H9 (cell line): Measurements from ENCODE around the gene CAMTA1. TPM values are rescaled to one million over a fixed set of nuclear protein-coding genes. Genes with fewer than 3 reads are reported as not detected.

Experiments
- DNase-seq: peaks from one replicate; pipeline ENCODE4 v3.0.0-alpha.2; 2017
- H2AFZ ChIP-seq: one replicate; pipeline ENCODE4 v1.6.1; 2013; ENCODE audit warnings: mild to moderate bottlenecking, low read length, control low read depth, moderate library complexity
- H2AK5ac ChIP-seq: 2 replicates; pipeline ENCODE4 v1.6.1; 2013; ENCODE audit warnings: low read length, control low read depth, mixed read lengths; ENCODE audit not compliant: insufficient read length
- H2BK120ac ChIP-seq: one replicate; pipeline ENCODE4 v1.6.1; 2013; ENCODE audit warnings: low read depth, mild to moderate bottlenecking, low read length, control low read depth, inconsistent platforms; ENCODE audit not compliant: poor library complexity, severe bottlenecking
- H2BK12ac ChIP-seq: 2 replicates; pipeline ENCODE4 v1.6.1; 2013; ENCODE audit warnings: low read length, control low read depth, mixed read lengths, low read depth; ENCODE audit not compliant: insufficient read length
- H2BK15ac ChIP-seq: 2 replicates; pipeline ENCODE4 v1.6.1; 2013; ENCODE audit warnings: low read depth, low read length, control low read depth
- H2BK20ac ChIP-seq: one replicate; pipeline ENCODE4 v1.6.1; 2013; ENCODE audit warnings: low read depth, mild to moderate bottlenecking, low read length, control low read depth, inconsistent platforms; ENCODE audit not compliant: poor library complexity, severe bottlenecking
- H2BK5ac ChIP-seq: 2 replicates; pipeline ENCODE4 v1.6.1; 2013; ENCODE audit warnings: low read length, control low read depth, mixed read lengths; ENCODE audit not compliant: insufficient read length
- H3K14ac ChIP-seq: 2 replicates; pipeline ENCODE4 v1.6.1; 2013; ENCODE audit warnings: low read length, control low read depth; ENCODE audit not compliant: insufficient read depth
- H3K18ac ChIP-seq: 2 replicates; pipeline ENCODE4 v1.6.1; 2013; ENCODE audit warnings: low read depth, mild to moderate bottlenecking, mixed read lengths, low read length, control low read depth; ENCODE audit not compliant: insufficient read length
- H3K23ac ChIP-seq: 2 replicates; pipeline ENCODE4 v1.6.1; 2013; ENCODE audit warnings: low read length, control low read depth, mixed read lengths, low read depth; ENCODE audit not compliant: insufficient read length
- H3K23me2 ChIP-seq: 2 replicates; pipeline ENCODE4 v1.6.1; 2013; ENCODE audit warnings: low read depth, mild to moderate bottlenecking, mixed read lengths, low read length, control low read depth; ENCODE audit not compliant: insufficient read length, poor library complexity, severe bottlenecking
- H3K27ac ChIP-seq: 2 replicates; pipeline ENCODE4 v1.5.1; 2013; ENCODE audit warnings: low read length, control low read depth, mixed read lengths, low read depth; ENCODE audit not compliant: insufficient read length
- H3K27me3 ChIP-seq: 2 replicates; pipeline ENCODE4 v1.6.1; 2013; ENCODE audit warnings: low read length, control low read depth, inconsistent platforms; ENCODE audit not compliant: insufficient read depth
- H3K4ac ChIP-seq: 2 replicates; pipeline ENCODE4 v1.6.1; 2013; ENCODE audit warnings: low read depth, mild to moderate bottlenecking, control low read depth, inconsistent platforms, low read length, moderate library complexity
- H3K4me1 ChIP-seq: 2 replicates; pipeline ENCODE4 v1.6.1; 2013; ENCODE audit warnings: low read length, control low read depth, inconsistent platforms; ENCODE audit not compliant: insufficient read depth
- H3K4me2 ChIP-seq: 2 replicates; pipeline ENCODE4 v1.6.1; 2013; ENCODE audit warnings: low read length, control low read depth, mixed read lengths; ENCODE audit not compliant: insufficient read length, insufficient read depth
- H3K56ac ChIP-seq: 2 replicates; pipeline ENCODE4 v1.6.1; 2013; ENCODE audit warnings: low read depth, mild to moderate bottlenecking, mixed read lengths, low read length, control low read depth; ENCODE audit not compliant: insufficient read length
- H3K79me1 ChIP-seq: 2 replicates; pipeline ENCODE4 v1.6.1; 2013; ENCODE audit warnings: low read depth, mild to moderate bottlenecking, moderate library complexity, low read length, control low read depth, inconsistent platforms; ENCODE audit not compliant: insufficient read depth, poor library complexity, severe bottlenecking
- H3K79me2 ChIP-seq: 2 replicates; pipeline ENCODE4 v1.6.1; 2013; ENCODE audit warnings: low read length, control low read depth, inconsistent platforms; ENCODE audit not compliant: insufficient read depth
- H3K9ac ChIP-seq: 2 replicates; pipeline ENCODE4 v1.6.1; 2013; ENCODE audit warnings: low read length, control low read depth, mixed read lengths; ENCODE audit not compliant: insufficient read length; ENCODE audit errors: extremely low read depth
- H3K9me3 ChIP-seq: one replicate; pipeline ENCODE4 v1.6.1; 2013; ENCODE audit warnings: low read depth, low read length, inconsistent platforms; ENCODE audit not compliant: control insufficient read depth
- H3T11ph ChIP-seq: one replicate; pipeline ENCODE4 v1.6.1; 2013; ENCODE audit warnings: mild to moderate bottlenecking, low read length, control low read depth, inconsistent platforms
- H4K20me1 ChIP-seq: one replicate; pipeline ENCODE4 v1.6.1; 2013; ENCODE audit not compliant: control insufficient read depth, insufficient read length, insufficient read depth
- H4K5ac ChIP-seq: 2 replicates; pipeline ENCODE4 v1.6.1; 2013; ENCODE audit warnings: low read depth, mild to moderate bottlenecking, mixed read lengths, low read length, control low read depth; ENCODE audit not compliant: insufficient read length
- H4K8ac ChIP-seq: replicated peaks from 2 replicates; pipeline ENCODE4 v1.6.1; 2013; ENCODE audit warnings: low read length, control low read depth, mixed read lengths, low read depth; ENCODE audit not compliant: insufficient read length
- H4K91ac ChIP-seq: 2 replicates; pipeline ENCODE4 v1.6.1; 2013; ENCODE audit warnings: low read depth, mild to moderate bottlenecking, moderate library complexity, mixed read lengths, low read length, control low read depth; ENCODE audit not compliant: insufficient read length
- H3K27ac Mint-ChIP-seq, 3 experiments: 2 replicates in 2 of 3; 3 replicates in 1 of 3; pipeline ENCODE4 v1.8.0; 2020 to 2021; ENCODE audit warnings: mixed read lengths in 3 of 3, mild to moderate bottlenecking in 1 of 3, moderate library complexity in 1 of 3
- H3K27me3 Mint-ChIP-seq: 2 replicates; pipeline ENCODE4 v1.8.0; 2021; ENCODE audit warnings: low read depth, mild to moderate bottlenecking, moderate library complexity, mixed read lengths
- H3K36me3 Mint-ChIP-seq, 3 experiments: 2 replicates in 2 of 3; 3 replicates in 1 of 3; pipeline ENCODE4 v1.8.0; 2020 to 2021; ENCODE audit warnings: low read depth in 3 of 3, mixed read lengths in 3 of 3; ENCODE audit not compliant: insufficient read depth in 1 of 3
- H3K4me1 Mint-ChIP-seq, 2 experiments: 2 replicates each; pipeline ENCODE4 v1.8.0; 2020; ENCODE audit warnings: mixed read lengths in 2 of 2
- H3K4me3 Mint-ChIP-seq, 2 experiments: 2 replicates in 1 of 2; 3 replicates in 1 of 2; pipeline ENCODE4 v1.8.0; 2020 to 2021; ENCODE audit warnings: mild to moderate bottlenecking in 2 of 2, mixed read lengths in 2 of 2, moderate library complexity in 1 of 2
- H3K9me3 Mint-ChIP-seq, 2 experiments: 2 replicates in 1 of 2; 3 replicates in 1 of 2; pipeline ENCODE4 v1.8.0; 2020; ENCODE audit warnings: mild to moderate bottlenecking in 2 of 2, mixed read lengths in 2 of 2, moderate library complexity in 1 of 2
- total RNA-seq: library from RNA; stranded (reverse); gene quantifications from 2 replicates; pipeline ENCODE4 v1.2.1, GENCODE V29; 2021
- TF ChIP-seq, protein P1 (sequence below): fragments of 200-600 bp; sonication (generic); conservative IDR thresholded peaks from 3 replicates; pipeline ENCODE4 v1.8.0; 2021; ENCODE audit warnings: antibody characterized with exemption, mild to moderate bottlenecking

The CAMTA1 gene
- total RNA-seq, 1 experiment from 2014 or later, result 115 TPM

DNA sequence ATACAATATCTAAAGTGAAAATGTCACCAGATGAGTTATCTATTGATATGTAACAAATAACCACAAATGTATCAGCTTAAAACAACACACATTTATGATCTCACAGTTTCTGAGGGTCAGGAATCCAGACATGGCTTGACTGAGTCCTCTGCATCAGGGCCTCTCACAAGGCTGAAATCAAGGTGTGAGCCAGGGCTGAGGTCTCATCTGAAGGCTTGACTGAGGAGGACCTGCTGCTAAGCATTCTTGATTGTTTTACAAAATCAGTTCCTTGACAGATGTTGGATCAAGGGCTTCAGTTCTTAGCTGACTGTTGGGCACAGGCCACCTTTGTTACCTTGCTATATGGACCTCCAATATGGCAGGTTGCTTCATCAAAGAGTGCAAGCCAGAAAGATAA, 483.7 kb downstream of the CAMTA1 start:
- H3K27me3 Mint-ChIP-seq, result peaks cover 2% of the 10 kb centered on the region; the same call in 1 of the 2 replicates
- Histone ChIP-seq H3K23me2 (no peaks in the 10 kb centered on the region), H2BK5ac (no peak overlapping the region), H2BK120ac (no peak overlapping the region), H3K14ac (no peak overlapping the region), H3K18ac (no peak overlapping the region), H2AK5ac (no peak overlapping the region), H3K27me3 (no peaks in the 10 kb centered on the region), H4K20me1 (no peaks in the 10 kb centered on the region), H3K4ac (no peak overlapping the region), H4K91ac (no peak overlapping the region), H3K23ac (no peak overlapping the region), H3K4me1 (no peaks in the 10 kb centered on the region), H3K9ac (no peak overlapping the region), H2AFZ (no peak overlapping the region), H3T11ph (no peak overlapping the region), H3K79me2 (no peaks in the 10 kb centered on the region), H3K56ac (no peak overlapping the region), H3K4me2 (no peak overlapping the region), H4K8ac (no peak overlapping the region), H2BK20ac (no peak overlapping the region), H3K9me3 (no peaks in the 10 kb centered on the region), H4K5ac (no peak overlapping the region), H2BK15ac (no peak overlapping the region), H2BK12ac (no peak overlapping the region), H3K27ac (no peak overlapping the region), H3K79me1 (no peaks in the 10 kb centered on the region)
- H3K36me3 Mint-ChIP-seq, result peaks cover 6 to 12% (median 11%) of the 10 kb centered on the region in 3 experiments; a peak in 6 of 7 replicates
- no peak overlapping the region for H3K27ac Mint-ChIP-seq
- H3K9me3 Mint-ChIP-seq, result peaks cover 17 to 19% of the 10 kb centered on the region in 2 experiments
- peaks cover 0 to 6% of the 10 kb centered on the region in 2 experiments; a peak in 2 of 4 replicates for H3K4me1 Mint-ChIP-seq
- no peak overlapping the region for H3K4me3 Mint-ChIP-seq
- TF ChIP-seq, protein P1, sequence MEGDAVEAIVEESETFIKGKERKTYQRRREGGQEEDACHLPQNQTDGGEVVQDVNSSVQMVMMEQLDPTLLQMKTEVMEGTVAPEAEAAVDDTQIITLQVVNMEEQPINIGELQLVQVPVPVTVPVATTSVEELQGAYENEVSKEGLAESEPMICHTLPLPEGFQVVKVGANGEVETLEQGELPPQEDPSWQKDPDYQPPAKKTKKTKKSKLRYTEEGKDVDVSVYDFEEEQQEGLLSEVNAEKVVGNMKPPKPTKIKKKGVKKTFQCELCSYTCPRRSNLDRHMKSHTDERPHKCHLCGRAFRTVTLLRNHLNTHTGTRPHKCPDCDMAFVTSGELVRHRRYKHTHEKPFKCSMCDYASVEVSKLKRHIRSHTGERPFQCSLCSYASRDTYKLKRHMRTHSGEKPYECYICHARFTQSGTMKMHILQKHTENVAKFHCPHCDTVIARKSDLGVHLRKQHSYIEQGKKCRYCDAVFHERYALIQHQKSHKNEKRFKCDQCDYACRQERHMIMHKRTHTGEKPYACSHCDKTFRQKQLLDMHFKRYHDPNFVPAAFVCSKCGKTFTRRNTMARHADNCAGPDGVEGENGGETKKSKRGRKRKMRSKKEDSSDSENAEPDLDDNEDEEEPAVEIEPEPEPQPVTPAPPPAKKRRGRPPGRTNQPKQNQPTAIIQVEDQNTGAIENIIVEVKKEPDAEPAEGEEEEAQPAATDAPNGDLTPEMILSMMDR, result no peak
- DNase-seq, result no peak
